H9 (cell line): ENCODE results near the gene MACC1. TPM values are rescaled to one million over a fixed set of nuclear protein-coding genes. Genes with fewer than 3 reads are reported as not detected.

Source experiments
- DNase-seq: peaks from one replicate; pipeline ENCODE4 v3.0.0-alpha.2; 2017
- H2AFZ ChIP-seq: one replicate; pipeline ENCODE4 v1.6.1; 2013; ENCODE audit warnings: mild to moderate bottlenecking, low read length, control low read depth, moderate library complexity
- H2AK5ac ChIP-seq: 2 replicates; pipeline ENCODE4 v1.6.1; 2013; ENCODE audit warnings: low read length, control low read depth, mixed read lengths; ENCODE audit not compliant: insufficient read length
- H2BK120ac ChIP-seq: one replicate; pipeline ENCODE4 v1.6.1; 2013; ENCODE audit warnings: low read depth, mild to moderate bottlenecking, low read length, control low read depth, inconsistent platforms; ENCODE audit not compliant: poor library complexity, severe bottlenecking
- H2BK12ac ChIP-seq: 2 replicates; pipeline ENCODE4 v1.6.1; 2013; ENCODE audit warnings: low read length, control low read depth, mixed read lengths, low read depth; ENCODE audit not compliant: insufficient read length
- H2BK15ac ChIP-seq: 2 replicates; pipeline ENCODE4 v1.6.1; 2013; ENCODE audit warnings: low read depth, low read length, control low read depth
- H2BK20ac ChIP-seq: one replicate; pipeline ENCODE4 v1.6.1; 2013; ENCODE audit warnings: low read depth, mild to moderate bottlenecking, low read length, control low read depth, inconsistent platforms; ENCODE audit not compliant: poor library complexity, severe bottlenecking
- H2BK5ac ChIP-seq: 2 replicates; pipeline ENCODE4 v1.6.1; 2013; ENCODE audit warnings: low read length, control low read depth, mixed read lengths; ENCODE audit not compliant: insufficient read length
- H3K14ac ChIP-seq: 2 replicates; pipeline ENCODE4 v1.6.1; 2013; ENCODE audit warnings: low read length, control low read depth; ENCODE audit not compliant: insufficient read depth
- H3K18ac ChIP-seq: 2 replicates; pipeline ENCODE4 v1.6.1; 2013; ENCODE audit warnings: low read depth, mild to moderate bottlenecking, mixed read lengths, low read length, control low read depth; ENCODE audit not compliant: insufficient read length
- H3K23ac ChIP-seq: 2 replicates; pipeline ENCODE4 v1.6.1; 2013; ENCODE audit warnings: low read length, control low read depth, mixed read lengths, low read depth; ENCODE audit not compliant: insufficient read length
- H3K23me2 ChIP-seq: 2 replicates; pipeline ENCODE4 v1.6.1; 2013; ENCODE audit warnings: low read depth, mild to moderate bottlenecking, mixed read lengths, low read length, control low read depth; ENCODE audit not compliant: insufficient read length, poor library complexity, severe bottlenecking
- H3K27ac ChIP-seq: 2 replicates; pipeline ENCODE4 v1.5.1; 2013; ENCODE audit warnings: low read length, control low read depth, mixed read lengths, low read depth; ENCODE audit not compliant: insufficient read length
- H3K27me3 ChIP-seq: 2 replicates; pipeline ENCODE4 v1.6.1; 2013; ENCODE audit warnings: low read length, control low read depth, inconsistent platforms; ENCODE audit not compliant: insufficient read depth
- H3K4ac ChIP-seq: 2 replicates; pipeline ENCODE4 v1.6.1; 2013; ENCODE audit warnings: low read depth, mild to moderate bottlenecking, control low read depth, inconsistent platforms, low read length, moderate library complexity
- H3K4me1 ChIP-seq: 2 replicates; pipeline ENCODE4 v1.6.1; 2013; ENCODE audit warnings: low read length, control low read depth, inconsistent platforms; ENCODE audit not compliant: insufficient read depth
- H3K4me2 ChIP-seq: 2 replicates; pipeline ENCODE4 v1.6.1; 2013; ENCODE audit warnings: low read length, control low read depth, mixed read lengths; ENCODE audit not compliant: insufficient read length, insufficient read depth
- H3K56ac ChIP-seq: 2 replicates; pipeline ENCODE4 v1.6.1; 2013; ENCODE audit warnings: low read depth, mild to moderate bottlenecking, mixed read lengths, low read length, control low read depth; ENCODE audit not compliant: insufficient read length
- H3K79me1 ChIP-seq: 2 replicates; pipeline ENCODE4 v1.6.1; 2013; ENCODE audit warnings: low read depth, mild to moderate bottlenecking, moderate library complexity, low read length, control low read depth, inconsistent platforms; ENCODE audit not compliant: insufficient read depth, poor library complexity, severe bottlenecking
- H3K79me2 ChIP-seq: 2 replicates; pipeline ENCODE4 v1.6.1; 2013; ENCODE audit warnings: low read length, control low read depth, inconsistent platforms; ENCODE audit not compliant: insufficient read depth
- H3K9ac ChIP-seq: 2 replicates; pipeline ENCODE4 v1.6.1; 2013; ENCODE audit warnings: low read length, control low read depth, mixed read lengths; ENCODE audit not compliant: insufficient read length; ENCODE audit errors: extremely low read depth
- H3K9me3 ChIP-seq: one replicate; pipeline ENCODE4 v1.6.1; 2013; ENCODE audit warnings: low read depth, low read length, inconsistent platforms; ENCODE audit not compliant: control insufficient read depth
- H3T11ph ChIP-seq: one replicate; pipeline ENCODE4 v1.6.1; 2013; ENCODE audit warnings: mild to moderate bottlenecking, low read length, control low read depth, inconsistent platforms
- H4K20me1 ChIP-seq: one replicate; pipeline ENCODE4 v1.6.1; 2013; ENCODE audit not compliant: control insufficient read depth, insufficient read length, insufficient read depth
- H4K5ac ChIP-seq: 2 replicates; pipeline ENCODE4 v1.6.1; 2013; ENCODE audit warnings: low read depth, mild to moderate bottlenecking, mixed read lengths, low read length, control low read depth; ENCODE audit not compliant: insufficient read length
- H4K8ac ChIP-seq: replicated peaks from 2 replicates; pipeline ENCODE4 v1.6.1; 2013; ENCODE audit warnings: low read length, control low read depth, mixed read lengths, low read depth; ENCODE audit not compliant: insufficient read length
- H4K91ac ChIP-seq: 2 replicates; pipeline ENCODE4 v1.6.1; 2013; ENCODE audit warnings: low read depth, mild to moderate bottlenecking, moderate library complexity, mixed read lengths, low read length, control low read depth; ENCODE audit not compliant: insufficient read length
- H3K27ac Mint-ChIP-seq, 3 experiments: 2 replicates in 2 of 3; 3 replicates in 1 of 3; pipeline ENCODE4 v1.8.0; 2020 to 2021; ENCODE audit warnings: mixed read lengths in 3 of 3, mild to moderate bottlenecking in 1 of 3, moderate library complexity in 1 of 3
- H3K27me3 Mint-ChIP-seq: 2 replicates; pipeline ENCODE4 v1.8.0; 2021; ENCODE audit warnings: low read depth, mild to moderate bottlenecking, moderate library complexity, mixed read lengths
- H3K36me3 Mint-ChIP-seq, 3 experiments: 2 replicates in 2 of 3; 3 replicates in 1 of 3; pipeline ENCODE4 v1.8.0; 2020 to 2021; ENCODE audit warnings: low read depth in 3 of 3, mixed read lengths in 3 of 3; ENCODE audit not compliant: insufficient read depth in 1 of 3
- H3K4me1 Mint-ChIP-seq, 2 experiments: 2 replicates each; pipeline ENCODE4 v1.8.0; 2020; ENCODE audit warnings: mixed read lengths in 2 of 2
- H3K4me3 Mint-ChIP-seq, 2 experiments: 2 replicates in 1 of 2; 3 replicates in 1 of 2; pipeline ENCODE4 v1.8.0; 2020 to 2021; ENCODE audit warnings: mild to moderate bottlenecking in 2 of 2, mixed read lengths in 2 of 2, moderate library complexity in 1 of 2
- H3K9me3 Mint-ChIP-seq, 2 experiments: 2 replicates in 1 of 2; 3 replicates in 1 of 2; pipeline ENCODE4 v1.8.0; 2020; ENCODE audit warnings: mild to moderate bottlenecking in 2 of 2, mixed read lengths in 2 of 2, moderate library complexity in 1 of 2
- CTCF ChIP-seq: fragments of 200-600 bp; sonication (generic); conservative IDR thresholded peaks from 3 replicates; pipeline ENCODE4 v1.8.0; 2021; ENCODE audit warnings: antibody characterized with exemption, mild to moderate bottlenecking
- WGBS: extraction: QIAGEN DNeasy Blood & Tissue Kit; methylation state at CpG from one replicate; pipeline ENCODE4 v1.1.7; 2013; ENCODE audit warnings: missing lambda C conversion rate, low lambda C conversion rate, mixed read lengths; ENCODE audit not compliant: insufficient read length; ENCODE audit errors: extremely low coverage; 5-methylcytosine and 5-hydroxymethylcytosine counted together
- total RNA-seq: library from RNA; stranded (reverse); gene quantifications from 2 replicates; pipeline ENCODE4 v1.2.1, GENCODE V29; 2021

Gene MACC1
- total RNA-seq, 1 experiment from 2014 or later, result 11.0 TPM

- H4K5ac ChIP-seq, result no peak overlapping the region
- H3K14ac ChIP-seq, result no peak overlapping the region
- no peak overlapping the region for H3T11ph ChIP-seq
- no peak overlapping the region for H3K4me3 Mint-ChIP-seq
- no CpG with 5 or more reads among the region's 4 CpGs for WGBS
- H3K27ac Mint-ChIP-seq, result no peak overlapping the region
- peaks cover 0 to 6% of the 10 kb centered on the region in 2 experiments; a peak in 2 of 4 replicates for H3K4me1 Mint-ChIP-seq
- H2AK5ac ChIP-seq, result no peak overlapping the region
- H2BK12ac ChIP-seq, result no peak overlapping the region
- H4K8ac ChIP-seq, result no peak overlapping the region
- H3K4ac ChIP-seq, result no peak overlapping the region
- H3K4me2 ChIP-seq, result no peak overlapping the region
- no peak overlapping the region for H2BK15ac ChIP-seq
- no peaks in the 10 kb centered on the region for H3K79me2 ChIP-seq
- no peak for DNase-seq
- no peaks in the 10 kb centered on the region for H3K27me3 ChIP-seq
- H2AFZ ChIP-seq, result no peak overlapping the region
- no peak overlapping the region for H2BK20ac ChIP-seq
- no peaks in the 10 kb centered on the region for H3K9me3 Mint-ChIP-seq
- H3K79me1 ChIP-seq, result no peaks in the 10 kb centered on the region
- H3K27ac ChIP-seq, result no peak overlapping the region
- H3K23ac ChIP-seq, result no peak overlapping the region
- no peak overlapping the region for H2BK5ac ChIP-seq
- H3K27me3 Mint-ChIP-seq, result no peaks in the 10 kb centered on the region
- H4K20me1 ChIP-seq, result no peaks in the 10 kb centered on the region
- H3K56ac ChIP-seq, result no peak overlapping the region
- no peak for TF ChIP-seq CTCF
- no peaks in the 10 kb centered on the region; the same call in 1 of the 2 replicates for H3K4me1 ChIP-seq
- no peaks in the 10 kb centered on the region for H3K23me2 ChIP-seq
- H4K91ac ChIP-seq, result no peak overlapping the region
- H3K18ac ChIP-seq, result no peak overlapping the region
- H3K9me3 ChIP-seq, result no peaks in the 10 kb centered on the region
- no peak overlapping the region for H3K9ac ChIP-seq
- H3K36me3 Mint-ChIP-seq, result peaks cover 0 to 11% (median 9%) of the 10 kb centered on the region in 3 experiments; a peak in 3 of 7 replicates
- no peak overlapping the region for H2BK120ac ChIP-seq
These were observed 75.5 kb downstream of the MACC1 start for GRCh38 chr7:20141666-20142065.
